Fibroblast of gingiva (primary cell): Measurements from ENCODE around the gene CR1.
"Not testable (repeated sequence)": the region's sequence is repeated elsewhere in the genome, so short reads cannot be mapped to it uniquely, and the experiment has no call there.

Experiments used
- DNase-seq: peaks from one replicate; pipeline ENCODE4 v3.0.0-alpha.2; 2011; ENCODE audit warnings: low read depth

The CR1 gene

GRCh38 chr1:207672522-207673130 is 176.7 kb downstream of the CR1 start:
- DNase-seq = no peak

GRCh38 chr1:207673399-207673798 is 177.4 kb downstream of the CR1 start:
- no peak for DNase-seq

- DNase-seq = no peak
Observed at GRCh38 chr1:207676153-207676552, 180.2 kb downstream of the CR1 start.

DNA sequence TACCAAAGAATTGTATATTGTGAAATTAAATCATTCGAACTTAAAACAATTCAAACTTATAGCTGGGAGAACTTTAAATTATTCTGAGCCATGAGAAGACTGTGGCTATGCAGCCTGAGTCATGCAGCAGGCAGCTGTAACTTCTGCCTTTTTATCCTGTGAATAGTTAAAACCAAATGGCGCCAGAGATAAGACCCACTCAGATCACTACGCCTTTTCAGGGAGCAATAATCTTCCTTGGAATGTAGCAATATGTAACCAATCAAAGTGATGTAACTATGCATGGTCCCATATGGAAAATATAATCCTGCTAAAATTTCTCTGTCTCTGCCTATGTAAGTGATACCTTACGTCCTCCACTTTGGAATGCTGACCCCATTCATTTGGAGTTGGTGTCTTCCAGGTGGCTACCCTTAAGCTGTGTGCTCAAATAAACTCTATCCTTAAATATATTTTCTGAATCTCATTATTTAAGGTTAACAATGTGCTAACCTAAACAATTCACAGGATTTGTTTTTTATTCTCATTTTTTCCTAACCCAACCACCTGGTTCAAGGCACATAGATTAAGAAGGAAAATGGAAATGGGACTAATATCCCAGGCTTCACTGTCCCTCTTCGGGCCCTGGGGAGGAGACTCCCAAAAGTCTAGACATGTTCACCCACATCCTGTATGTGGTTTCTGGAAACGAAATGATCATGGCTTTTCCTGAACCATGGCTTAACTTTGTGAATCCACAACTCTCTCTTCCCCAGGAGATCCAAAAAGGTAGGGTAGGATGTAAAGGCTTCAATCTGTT is 184.8 kb downstream of the CR1 start:
- not testable (repeated sequence) for DNase-seq

- not testable (repeated sequence) for DNase-seq
Observed at GRCh38 chr1:207682872-207683434, 187.0 kb downstream of the CR1 start.

GRCh38 chr1:207690551-207690950 is 194.6 kb downstream of the CR1 start:
- DNase-seq = not testable (repeated sequence)

GRCh38 chr1:207691010-207691409 is 195.1 kb downstream of the CR1 start:
- no peak for DNase-seq
